GM12872 (cell line): ENCODE measurements around the gene ARSG.

Experiments
- TF ChIP-seq, protein P1 (sequence below): IDR thresholded peaks from 3 replicates; pipeline ENCODE4 v1.5.1; 2011; ENCODE audit warnings: low read depth, mild to moderate bottlenecking, low read length, moderate library complexity; ENCODE audit not compliant: insufficient read depth

ARSG gene

GRCh38 chr17:68435876-68436842 lies 144.9 kb downstream of the ARSG start:
- TF ChIP-seq, protein P1, sequence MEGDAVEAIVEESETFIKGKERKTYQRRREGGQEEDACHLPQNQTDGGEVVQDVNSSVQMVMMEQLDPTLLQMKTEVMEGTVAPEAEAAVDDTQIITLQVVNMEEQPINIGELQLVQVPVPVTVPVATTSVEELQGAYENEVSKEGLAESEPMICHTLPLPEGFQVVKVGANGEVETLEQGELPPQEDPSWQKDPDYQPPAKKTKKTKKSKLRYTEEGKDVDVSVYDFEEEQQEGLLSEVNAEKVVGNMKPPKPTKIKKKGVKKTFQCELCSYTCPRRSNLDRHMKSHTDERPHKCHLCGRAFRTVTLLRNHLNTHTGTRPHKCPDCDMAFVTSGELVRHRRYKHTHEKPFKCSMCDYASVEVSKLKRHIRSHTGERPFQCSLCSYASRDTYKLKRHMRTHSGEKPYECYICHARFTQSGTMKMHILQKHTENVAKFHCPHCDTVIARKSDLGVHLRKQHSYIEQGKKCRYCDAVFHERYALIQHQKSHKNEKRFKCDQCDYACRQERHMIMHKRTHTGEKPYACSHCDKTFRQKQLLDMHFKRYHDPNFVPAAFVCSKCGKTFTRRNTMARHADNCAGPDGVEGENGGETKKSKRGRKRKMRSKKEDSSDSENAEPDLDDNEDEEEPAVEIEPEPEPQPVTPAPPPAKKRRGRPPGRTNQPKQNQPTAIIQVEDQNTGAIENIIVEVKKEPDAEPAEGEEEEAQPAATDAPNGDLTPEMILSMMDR, result peak; percentile 99

- TF ChIP-seq, protein P1, result no peak
Measured at GRCh38 chr17:68437979-68438822, 146.9 kb downstream of the ARSG start.

GRCh38 chr17:68439656-68440290 lies 148.5 kb downstream of the ARSG start:
- TF ChIP-seq, protein P1, result no peak

- TF ChIP-seq, protein P1, result no peak
Measured at GRCh38 chr17:68440526-68440925, 149.2 kb downstream of the ARSG start.

DNA sequence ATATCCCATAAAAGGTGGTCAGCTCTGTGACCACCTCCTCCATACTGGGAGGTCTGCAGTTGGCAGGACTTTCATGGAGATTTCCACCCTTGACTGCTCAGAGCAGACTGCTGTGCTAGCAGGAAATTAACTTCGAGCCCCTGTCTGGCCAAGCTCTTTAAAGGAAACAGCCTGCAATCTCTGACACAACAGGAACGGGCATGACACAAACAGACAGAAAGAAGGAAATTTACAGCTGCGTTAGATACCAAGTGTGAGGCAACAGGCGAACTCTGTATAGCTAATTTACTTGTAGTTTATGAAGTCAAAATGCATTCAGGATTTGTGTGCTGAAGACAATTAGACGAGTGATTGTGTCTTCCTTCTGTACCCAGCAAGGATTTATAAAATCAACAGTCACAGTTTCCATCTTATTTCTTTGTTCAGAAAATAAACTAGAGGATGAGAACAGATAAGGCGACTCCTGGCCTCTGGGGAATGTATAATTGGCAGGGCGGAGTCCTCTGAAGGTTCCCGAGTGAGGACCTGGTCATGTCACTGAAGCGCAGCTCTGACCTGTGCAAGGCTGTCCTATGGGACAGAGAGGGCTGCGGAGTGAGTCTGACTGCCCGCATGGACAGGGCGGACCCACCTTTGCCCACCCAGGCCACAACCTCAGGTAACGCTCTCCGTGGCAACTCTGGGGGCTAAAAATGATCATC lies 149.9 kb downstream of the ARSG start:
- TF ChIP-seq, protein P1, result no peak

- TF ChIP-seq, protein P1, result no peak
Measured at GRCh38 chr17:68443972-68444464, 152.7 kb downstream of the ARSG start.
